T-helper 17 cell (primary cell): Measurements from ENCODE around the gene DDA1. TPM values are rescaled to one million over a fixed set of nuclear protein-coding genes. Genes with fewer than 3 reads are reported as not detected.
A peak's percentile ranks its signal among the peaks of the same experiment; 100 is the strongest.
"Not testable (repeated sequence)": the region's sequence is repeated elsewhere in the genome, so short reads cannot be mapped to it uniquely, and the experiment has no call there.

Experiments
- ATAC-seq: fragments of 150-1000 bp; cut with Tn5 transposase; 2 replicates; pipeline ENCODE4 v1.10.0; 2021; ENCODE audit warnings: mild to moderate bottlenecking, moderate library complexity
- DNase-seq, 3 donors: peaks; one replicate each; pipeline versions ENCODE4 v3.0.0 to v3.0.0-alpha.2; 2020 to 2021
- H3K9me3 ChIP-seq: one replicate; pipeline ENCODE4 v1.7.0; 2013; ENCODE audit warnings: low read length, mild to moderate bottlenecking; ENCODE audit not compliant: control insufficient read depth, poor library complexity, severe bottlenecking
- H3K27ac Mint-ChIP-seq: one replicate; pipeline ENCODE4 v1.8.0; 2022; ENCODE audit warnings: mild to moderate bottlenecking, moderate library complexity, mixed read lengths
- H3K27me3 Mint-ChIP-seq: one replicate; pipeline ENCODE4 v1.8.0; 2022; ENCODE audit warnings: mixed read lengths
- H3K36me3 Mint-ChIP-seq: one replicate; pipeline ENCODE4 v1.8.0; 2022; ENCODE audit warnings: low read depth, mixed read lengths
- H3K4me1 Mint-ChIP-seq: one replicate; pipeline ENCODE4 v1.8.0; 2022; ENCODE audit warnings: mild to moderate bottlenecking, mixed read lengths
- H3K4me3 Mint-ChIP-seq: one replicate; pipeline ENCODE4 v1.8.0; 2022; ENCODE audit warnings: mild to moderate bottlenecking, moderate library complexity, mixed read lengths
- total RNA-seq, 4 donors: library from RNA in 2 of 4; stranded (reverse) in 2 of 4; gene quantifications; one replicate each; pipeline ENCODE4 v1.2.3 and lab custom pipeline; 2022 to 2026

The DDA1 gene
- total RNA-seq (10 to 100 TPM; 40.3 to 50.3 TPM), total RNA-seq (lab: John Stamatoyannopoulos, UW) (37.5 to 49.9 reads per million in 2 donors)

DNA sequence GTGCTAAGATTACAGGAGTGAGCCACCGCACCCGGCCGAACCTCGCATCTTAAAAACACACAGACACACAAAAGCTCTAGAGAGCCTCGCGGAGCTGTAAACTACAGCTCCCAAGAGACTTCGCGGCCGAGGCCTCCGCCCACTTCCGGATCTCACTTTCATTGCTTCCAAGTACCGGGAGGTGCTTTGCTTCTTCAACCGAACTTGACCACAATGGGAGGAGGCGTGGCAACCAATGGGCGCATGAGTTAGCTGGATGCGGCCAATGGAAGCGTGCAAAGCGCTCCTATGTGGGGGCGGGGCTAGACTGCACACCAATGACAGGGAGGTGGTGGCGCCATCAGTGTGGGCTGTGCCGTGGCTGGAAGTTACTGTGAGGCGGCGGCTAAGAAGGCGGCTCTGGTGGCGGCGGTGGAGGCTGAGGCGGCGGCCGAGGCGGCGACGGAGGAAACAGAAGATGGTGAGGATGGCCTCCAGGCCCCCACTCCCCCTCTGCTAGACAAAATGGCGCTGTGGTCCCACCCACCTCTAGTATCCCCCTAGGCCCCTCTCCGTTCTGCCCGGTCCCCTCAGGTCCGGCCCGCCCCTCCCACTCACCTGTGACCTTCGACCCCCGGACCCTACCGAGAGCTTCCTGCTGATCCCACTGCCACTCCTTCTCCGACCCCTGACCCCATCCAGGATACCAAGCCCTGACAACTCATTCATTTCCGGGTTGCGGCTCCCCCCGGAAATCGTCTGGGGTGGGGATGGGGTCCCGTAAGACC lies at the start of gene DDA1:
DDA1 (plus strand) TSS at position 366 of the 767 bp plus-strand sequence; CDS start at position 458, 92 bp downstream.
- Mint-ChIP-seq H3K4me3 (peak within 1 kb of the TSS; percentile 97), H3K36me3 (no peaks in the 10 kb centered on the region), H3K27ac (peak within 1 kb of the TSS; percentile 91), H3K27me3 (no peaks in the 10 kb centered on the region), H3K4me1 (peaks cover 33% of the 10 kb centered on the region)
- ATAC-seq (peak; percentile 87), DNase-seq (peak; percentile 94 to 98 (median 95))
- H3K9me3 ChIP-seq, result no peaks in the 10 kb centered on the region

- H3K9me3 ChIP-seq, result no peaks in the 10 kb centered on the region
- no peak for ATAC-seq
- Mint-ChIP-seq H3K27me3 (no peaks in the 10 kb centered on the region), H3K4me3 (no peak overlapping the region), H3K36me3 (peaks cover 2% of the 10 kb centered on the region), H3K4me1 (peaks cover 9% of the 10 kb centered on the region), H3K27ac (no peak overlapping the region)
- no peak for DNase-seq
Observed at GRCh38 chr19:17259934-17260333, 49.4 kb upstream of the DDA1 start.

- H3K9me3 ChIP-seq, result no peaks in the 10 kb centered on the region
- Mint-ChIP-seq H3K27me3 (no peaks in the 10 kb centered on the region), H3K27ac (peak overlapping the region; percentile 67), H3K4me1 (peaks cover 9% of the 10 kb centered on the region), H3K4me3 (peak overlapping the region; percentile 46), H3K36me3 (peaks cover 2% of the 10 kb centered on the region)
- ATAC-seq (peak; percentile 100), DNase-seq (peak; percentile 76 to 90 (median 84))
Observed at GRCh38 chr19:17260842-17261325, 48.5 kb upstream of the DDA1 start.

GRCh38 chr19:17262557-17262956 lies 46.8 kb upstream of the DDA1 start:
- Mint-ChIP-seq H3K36me3 (peaks cover 2% of the 10 kb centered on the region), H3K4me1 (peaks cover 15% of the 10 kb centered on the region), H3K27me3 (no peaks in the 10 kb centered on the region), H3K27ac (no peak overlapping the region), H3K4me3 (no peak overlapping the region)
- H3K9me3 ChIP-seq, result no peaks in the 10 kb centered on the region
- ATAC-seq (no peak), DNase-seq (no peak)

DNA sequence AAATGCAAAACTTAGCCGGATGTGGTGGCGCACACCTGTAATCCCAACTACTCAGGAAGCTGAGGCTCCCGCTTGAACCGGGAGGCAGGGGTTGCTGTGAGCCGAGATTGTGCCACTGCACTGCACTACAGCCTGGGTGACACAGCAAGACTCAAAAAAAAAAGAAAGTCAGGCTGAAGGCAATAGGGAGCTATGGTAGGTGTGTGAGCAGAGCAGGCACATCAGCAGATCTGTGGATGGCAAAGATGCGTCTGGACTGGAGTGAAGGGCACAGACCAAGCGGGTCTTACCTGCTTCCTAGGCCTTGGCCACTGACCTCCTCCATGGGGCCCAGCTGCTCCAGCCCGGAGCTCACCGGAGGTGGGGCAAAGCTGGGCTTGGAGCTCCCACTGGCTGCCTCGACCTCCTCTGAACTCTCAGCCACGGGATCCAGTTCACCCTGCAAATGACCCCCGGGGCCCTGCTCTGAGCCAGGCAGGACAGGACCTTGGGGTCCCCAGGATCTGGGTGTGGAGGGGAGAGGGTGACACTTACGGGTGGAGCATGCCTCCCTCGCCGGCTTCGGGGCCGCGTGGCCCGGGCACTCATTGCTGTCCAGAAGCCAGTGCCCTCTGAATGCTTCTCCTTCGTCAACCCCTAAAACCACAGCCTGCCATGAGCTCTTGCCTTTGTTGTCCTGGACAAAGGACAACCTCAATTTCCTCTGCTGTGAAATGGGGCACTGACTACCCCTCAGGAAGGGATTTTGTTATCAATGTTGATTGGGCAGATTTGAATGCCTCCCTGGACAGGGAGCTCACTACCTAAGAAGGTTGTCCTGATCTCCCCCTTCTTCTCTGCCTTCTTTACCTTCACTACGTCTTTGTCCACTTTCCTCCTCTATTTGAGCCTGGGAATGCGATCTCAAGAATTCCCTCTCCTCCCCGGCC lies 45.4 kb upstream of the DDA1 start:
- no peak for ATAC-seq
- no peak for DNase-seq
- H3K9me3 ChIP-seq, result no peaks in the 10 kb centered on the region
- H3K4me3 Mint-ChIP-seq, result peak overlapping the region; percentile 53
- H3K27ac Mint-ChIP-seq, result peak overlapping the region; percentile 41
- H3K36me3 Mint-ChIP-seq, result peaks cover 2% of the 10 kb centered on the region
- H3K4me1 Mint-ChIP-seq, result peaks cover 15% of the 10 kb centered on the region
- no peaks in the 10 kb centered on the region for H3K27me3 Mint-ChIP-seq

GRCh38 chr19:17264641-17264979 lies 44.8 kb upstream of the DDA1 start, which contains the start of gene USHBP1:
Gene USHBP1, minus strand, starts transcription at chr19:17264745. Its CDS starts 446 bp downstream, at chr19:17264299.
- peak within 1 kb of the TSS; percentile 41 for H3K27ac Mint-ChIP-seq
- peaks cover 15% of the 10 kb centered on the region for H3K4me1 Mint-ChIP-seq

DNA sequence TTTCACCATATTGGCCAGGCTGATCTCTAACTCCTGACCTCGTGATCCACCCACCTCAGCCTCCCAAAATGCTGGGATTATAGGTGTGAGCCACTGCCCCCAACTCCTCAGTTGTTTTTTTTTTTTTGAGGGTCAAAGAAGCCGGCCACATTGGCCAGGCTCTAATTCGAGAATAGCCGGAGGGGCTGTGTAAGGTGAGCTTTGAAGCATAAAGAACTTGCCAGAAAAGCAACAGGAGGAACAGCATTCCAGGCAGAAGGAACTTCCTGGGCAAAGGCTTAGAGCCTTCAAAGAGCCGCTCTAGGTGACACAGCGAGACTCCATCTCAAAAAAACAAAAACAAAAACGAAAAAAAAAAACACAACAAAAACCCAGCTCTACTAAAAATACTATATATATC lies 43.3 kb upstream of the DDA1 start:
- DNase-seq, result no peak
- no peak for ATAC-seq
- H3K9me3 ChIP-seq, result no peaks in the 10 kb centered on the region
- H3K27ac Mint-ChIP-seq, result no peak overlapping the region
- no peaks in the 10 kb centered on the region for H3K27me3 Mint-ChIP-seq
- H3K36me3 Mint-ChIP-seq, result peaks cover 2% of the 10 kb centered on the region
- H3K4me1 Mint-ChIP-seq, result peaks cover 10% of the 10 kb centered on the region
- H3K4me3 Mint-ChIP-seq, result no peak overlapping the region

More at GRCh38 chr19:17264641-17264979, 44.8 kb upstream of the DDA1 start, which contains the start of gene USHBP1:
- ATAC-seq (no peak), DNase-seq (no peak)
- Mint-ChIP-seq H3K4me3 (peak within 1 kb of the TSS; percentile 53), H3K27me3 (no peaks in the 10 kb centered on the region), H3K36me3 (peaks cover 2% of the 10 kb centered on the region)
- no peaks in the 10 kb centered on the region for H3K9me3 ChIP-seq

DNA sequence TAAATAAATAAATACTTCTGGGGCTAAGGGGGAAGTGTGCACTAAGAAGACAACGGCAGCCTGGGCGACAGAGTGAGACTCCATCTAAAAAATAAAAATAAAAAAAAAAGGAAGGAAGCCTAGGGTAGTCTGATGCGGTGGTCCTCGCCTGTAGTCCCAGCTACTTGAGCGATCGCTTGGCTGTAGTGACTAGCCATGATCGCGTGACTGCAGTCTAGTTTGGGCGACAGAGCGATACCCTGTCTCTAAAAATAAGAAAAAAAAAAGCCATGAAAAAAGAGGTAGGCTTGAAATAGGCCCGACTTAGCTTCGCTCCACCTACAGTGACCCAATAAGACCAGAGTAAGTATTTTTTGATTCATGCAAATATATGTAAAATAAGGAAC lies 42.8 kb upstream of the DDA1 start:
- DNase-seq (no peak), ATAC-seq (no peak)
- Mint-ChIP-seq H3K4me3 (peak overlapping the region; percentile 84), H3K27me3 (no peaks in the 10 kb centered on the region), H3K4me1 (peaks cover 9% of the 10 kb centered on the region), H3K36me3 (peaks cover 2% of the 10 kb centered on the region), H3K27ac (peak overlapping the region; percentile 93)
- H3K9me3 ChIP-seq, result no peaks in the 10 kb centered on the region

- H3K27ac Mint-ChIP-seq, result peak within 1 kb of the TSS; percentile 93
- H3K27me3 Mint-ChIP-seq, result no peaks in the 10 kb centered on the region
- peaks cover 9% of the 10 kb centered on the region for H3K4me1 Mint-ChIP-seq
- DNase-seq (peak; percentile 79 to 91 (median 85)), ATAC-seq (peak; percentile 95)
- H3K36me3 Mint-ChIP-seq, result peaks cover 2% of the 10 kb centered on the region
- H3K9me3 ChIP-seq, result no peaks in the 10 kb centered on the region
- peak within 1 kb of the TSS; percentile 84 for H3K4me3 Mint-ChIP-seq
Observed at GRCh38 chr19:17266975-17267788, 42.2 kb upstream of the DDA1 start, which contains the start of gene BABAM1. Gene BABAM1, plus strand, starts transcription at chr19:17267443. Its CDS starts 1,364 bp downstream, at chr19:17268807.

GRCh38 chr19:17268754-17269153 lies 40.6 kb upstream of the DDA1 start:
- no peak for DNase-seq
- Mint-ChIP-seq H3K4me3 (peak overlapping the region; percentile 84), H3K4me1 (peaks cover 5% of the 10 kb centered on the region), H3K27ac (no peak overlapping the region), H3K27me3 (no peaks in the 10 kb centered on the region), H3K36me3 (peaks cover 2% of the 10 kb centered on the region)
- ATAC-seq, result no peak
- H3K9me3 ChIP-seq, result no peaks in the 10 kb centered on the region

DNA sequence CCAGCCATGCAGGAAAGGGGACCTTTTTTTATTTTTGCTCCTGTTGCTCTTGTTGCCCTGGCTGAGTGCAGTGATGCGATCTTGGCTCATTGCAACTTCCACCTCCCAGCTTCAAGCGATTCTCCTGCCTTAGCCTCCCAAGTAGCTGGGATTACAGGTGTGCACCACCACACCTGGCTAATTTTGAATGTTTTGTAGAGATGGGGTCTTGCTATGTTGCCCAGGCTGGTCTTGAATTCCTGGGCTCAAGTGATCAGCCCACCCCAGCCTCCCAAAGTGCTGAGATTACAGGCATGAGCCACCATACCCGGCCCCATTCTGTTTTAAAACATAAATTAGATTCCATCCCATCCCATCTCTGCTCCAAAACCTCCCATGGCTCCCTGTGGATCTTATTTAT lies 34.5 kb upstream of the DDA1 start:
- not testable (repeated sequence) for H3K4me1 Mint-ChIP-seq, H3K27ac Mint-ChIP-seq, H3K9me3 ChIP-seq, ATAC-seq, H3K27me3 Mint-ChIP-seq, H3K4me3 Mint-ChIP-seq, H3K36me3 Mint-ChIP-seq, DNase-seq

DNA sequence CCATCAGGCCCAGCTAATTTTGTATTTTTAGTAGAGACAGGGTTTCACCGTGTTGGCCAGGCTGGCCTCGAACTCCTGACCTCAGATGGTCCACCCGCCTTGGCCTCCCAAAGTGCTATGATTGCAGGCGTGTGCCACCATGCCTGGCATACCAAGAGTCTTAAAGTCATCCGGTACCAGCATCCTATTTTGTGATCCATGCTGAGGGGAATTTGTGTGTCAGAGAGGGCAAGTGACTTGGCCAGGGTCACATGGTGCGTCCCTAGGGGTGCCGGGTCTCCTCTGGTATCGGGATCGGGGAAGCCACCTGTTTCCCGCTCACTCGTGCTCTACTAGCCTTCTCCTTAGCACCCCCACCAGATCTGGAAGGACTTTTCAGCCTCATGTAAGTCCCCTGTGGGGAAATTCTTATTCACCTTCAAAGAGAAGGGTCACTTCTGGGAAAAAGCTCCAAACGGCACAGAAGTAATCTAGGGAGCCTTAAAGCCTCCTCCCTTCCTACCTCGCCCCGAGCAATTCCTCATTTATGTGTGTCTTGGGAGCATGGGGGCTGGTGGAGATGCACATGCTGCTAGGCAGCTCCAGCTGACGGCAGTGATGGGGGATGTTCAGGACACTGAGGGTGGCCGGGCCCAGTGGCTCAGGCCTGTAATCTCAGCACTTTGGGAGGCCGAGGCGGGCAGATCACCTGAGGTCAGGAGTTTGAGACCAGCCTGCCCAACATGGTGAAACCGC lies 33.8 kb upstream of the DDA1 start:
- H3K27ac Mint-ChIP-seq, result no peak overlapping the region
- no peaks in the 10 kb centered on the region for H3K9me3 ChIP-seq
- no peak overlapping the region for H3K4me3 Mint-ChIP-seq
- H3K36me3 Mint-ChIP-seq, result no peaks in the 10 kb centered on the region
- no peak for ATAC-seq
- no peak for DNase-seq
- no peaks in the 10 kb centered on the region for H3K4me1 Mint-ChIP-seq
- no peaks in the 10 kb centered on the region for H3K27me3 Mint-ChIP-seq
